K562 (cell line): ENCODE measurements around the gene NXN. TPM values are rescaled to one million over a fixed set of nuclear protein-coding genes. Genes with fewer than 3 reads are reported as not detected.

Experiments used
- BHLHE40 ChIP-seq: IDR thresholded peaks from 2 replicates; pipeline ENCODE4 v1.6.1; 2011; ENCODE audit warnings: low read length, improper control_type of control experiment
- CC2D1A ChIP-seq: fragments of 450-650 bp; IDR thresholded peaks from 2 replicates; pipeline ENCODE4 v1.6.1; 2017; ENCODE audit warnings: mild to moderate bottlenecking
- CTBP1 ChIP-seq: fragments of 450-650 bp; IDR thresholded peaks from 2 replicates; pipeline ENCODE4 v1.6.1; 2016; ENCODE audit warnings: borderline replicate concordance
- DDX20 ChIP-seq: fragments of 450-650 bp; IDR thresholded peaks from 2 replicates; pipeline ENCODE4 v1.6.1; 2016; ENCODE audit warnings: missing genetic modification characterization, low read depth, mild to moderate bottlenecking, missing compliant biosample characterization, moderate library complexity
- FUS ChIP-seq: fragments of 200-400 bp; formaldehyde crosslinking; optimal IDR thresholded peaks from 2 replicates; pipeline ENCODE3; 2017; ENCODE audit warnings: low read depth, low read length
- GABPB2 ChIP-seq: fragments of 250-450 bp; sonication (Bioruptor Pico); conservative IDR thresholded peaks from 2 replicates; pipeline ENCODE4 v1.5.1; 2021; ENCODE audit warnings: mild to moderate bottlenecking
- HMG20A ChIP-seq: fragments of 450-650 bp; formaldehyde crosslinking; conservative IDR thresholded peaks from 2 replicates; pipeline ENCODE4 v1.4.0; 2020; ENCODE audit warnings: mild to moderate bottlenecking, mixed read lengths
- KLF10 ChIP-seq: fragments of 250-450 bp; sonication (Bioruptor Pico); IDR thresholded peaks from 2 replicates; pipeline ENCODE4 v1.6.1; 2021; ENCODE audit warnings: matching md5 sums
- NFE2 ChIP-seq: IDR thresholded peaks from 2 replicates; pipeline ENCODE4 v1.6.1; 2014; ENCODE audit warnings: antibody characterized with exemption, low read depth
- NFIC ChIP-seq: fragments of 450-650 bp; IDR thresholded peaks from 2 replicates; pipeline ENCODE4 v1.6.1; 2017; ENCODE audit warnings: mild to moderate bottlenecking, inconsistent platforms
- PHF21A ChIP-seq: fragments of 450-650 bp; IDR thresholded peaks from 2 replicates; pipeline ENCODE4 v1.6.1; 2017; ENCODE audit warnings: low read depth, borderline replicate concordance
- RAD21 ChIP-seq, 2 experiments: fragments of 250-450 bp in 1 of 2; fragments of 450-650 bp in 1 of 2; sonication (Bioruptor Pico) in 1 of 2; formaldehyde crosslinking in 1 of 2; IDR thresholded peaks in 1 of 2; conservative IDR thresholded peaks in 1 of 2; 2 replicates each; pipeline versions ENCODE4 v1.4.0 to v1.8.0; 2020 to 2022; ENCODE audit warnings: mild to moderate bottlenecking in 2 of 2, moderate library complexity in 1 of 2
- ZC3H11A ChIP-seq: IDR thresholded peaks from 2 replicates; pipeline ENCODE4 v1.6.1; 2012; ENCODE audit warnings: low read depth, low read length, improper control_type of control experiment
- ZNF76 ChIP-seq: fragments of 250-450 bp; sonication (Bioruptor Pico); IDR thresholded peaks from 2 replicates; pipeline ENCODE4 v1.4.0; 2020; ENCODE audit warnings: mild to moderate bottlenecking, moderate library complexity, borderline replicate concordance
- ZNF79 ChIP-seq: fragments of 250-450 bp; sonication (Bioruptor Pico); IDR thresholded peaks from 2 replicates; pipeline ENCODE4 v1.4.0; 2020; ENCODE audit warnings: low read depth, mild to moderate bottlenecking, moderate library complexity
- polyA plus RNA-seq, 8 experiments: library from polyadenylated mRNA; depleted of rRNA in 4 of 8; stranded (reverse) in 5 of 8; unstranded in 3 of 8; fragments of >200 nt; fragmentation: Nextera tagmentation in 2 of 8; fragmentation: Illumina TruSeq in 1 of 8; extraction: Ambion mirVana in 2 of 8; extraction: Trizol in 1 of 8; gene quantifications; 2 replicates each; pipeline versions ENCODE4 v1.2.1 to v1.2.3, GENCODE V29; 2011 to 2014; ENCODE audit warnings: inconsistent platforms in 1 of 8, missing spikeins in 1 of 8
- total RNA-seq, 7 experiments: library from RNA; depleted of rRNA in 6 of 7; stranded (reverse); fragments of >200 nt in 6 of 7; fragmentation: Illumina TruSeq in 2 of 7; extraction: Trizol in 2 of 7; gene quantifications; 2 replicates each; pipeline versions ENCODE4 v1.2.1 to v1.2.3, GENCODE V29; 2011 to 2021; ENCODE audit warnings: low replicate concordance in 1 of 7
- TF ChIP-seq, protein P1 (sequence below): fragments of 450-650 bp; formaldehyde crosslinking; conservative IDR thresholded peaks from 2 replicates; pipeline ENCODE4 v1.4.0; 2022; ENCODE audit warnings: mild to moderate bottlenecking, missing genetic modification characterization
- TF ChIP-seq, protein P2 (sequence below): sonication (generic); formaldehyde crosslinking; IDR thresholded peaks from 2 replicates; pipeline ENCODE4 v1.8.1; 2023; ENCODE audit warnings: missing genetic modification reagents, mild to moderate bottlenecking, borderline replicate concordance
- TF ChIP-seq, protein P3 (sequence below): sonication (generic); formaldehyde crosslinking; IDR thresholded peaks from 2 replicates; pipeline ENCODE4 v1.5.0; 2020; ENCODE audit warnings: missing genetic modification reagents
- TF ChIP-seq, protein P4 (sequence below): fragments of 250-450 bp; sonication (Bioruptor Pico); IDR thresholded peaks from 2 replicates; pipeline ENCODE4 v1.8.0; 2022; ENCODE audit warnings: inconsistent platforms

NXN gene
- total and polyA plus RNA-seq, 9 of the 15 experiments (the other 6 are each of a cell fraction or from before 2014, with no cell fraction given), result 0.08 to 0.39 (median 0.29) TPM; not detected in 5

DNA sequence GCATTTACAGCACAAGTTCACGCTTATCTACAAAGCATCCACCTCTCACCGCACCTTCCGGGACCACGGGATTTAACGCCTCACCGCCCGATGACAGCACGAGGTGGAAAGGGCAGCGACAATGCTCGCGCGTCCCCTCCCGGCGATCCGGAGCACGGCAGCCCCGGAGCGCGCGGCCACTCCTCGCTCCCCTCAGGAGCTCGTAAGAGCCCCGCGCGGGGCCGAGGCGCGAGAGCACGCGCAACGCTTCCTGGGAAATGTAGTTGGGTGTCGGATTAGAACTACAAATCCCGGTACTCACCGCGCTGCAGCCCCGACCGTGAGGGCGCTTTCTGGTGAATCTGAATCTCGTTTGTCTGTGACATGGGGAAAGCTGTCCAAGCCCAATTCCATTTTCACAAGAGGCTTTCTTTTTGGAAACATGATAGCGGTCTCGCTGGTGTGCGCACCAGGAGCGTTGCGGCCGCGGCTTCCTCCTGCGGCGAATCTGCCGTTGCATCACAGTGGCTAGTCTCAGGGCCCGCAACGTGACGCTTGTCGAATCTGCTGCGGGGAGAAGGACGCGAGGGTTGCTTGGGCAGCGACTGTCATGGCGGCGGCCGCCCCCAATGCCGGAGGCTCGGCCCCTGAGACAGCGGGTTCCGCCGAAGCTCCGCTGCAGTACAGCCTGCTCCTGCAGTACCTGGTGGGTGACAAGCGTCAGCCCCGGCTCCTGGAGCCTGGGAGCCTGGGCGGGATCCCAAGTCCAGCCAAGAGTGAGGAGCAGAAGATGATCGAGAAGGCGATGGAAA lies 17.2 kb upstream of the NXN start, which contains the start of gene TIMM22 (continued):
- TF ChIP-seq, protein P1, sequence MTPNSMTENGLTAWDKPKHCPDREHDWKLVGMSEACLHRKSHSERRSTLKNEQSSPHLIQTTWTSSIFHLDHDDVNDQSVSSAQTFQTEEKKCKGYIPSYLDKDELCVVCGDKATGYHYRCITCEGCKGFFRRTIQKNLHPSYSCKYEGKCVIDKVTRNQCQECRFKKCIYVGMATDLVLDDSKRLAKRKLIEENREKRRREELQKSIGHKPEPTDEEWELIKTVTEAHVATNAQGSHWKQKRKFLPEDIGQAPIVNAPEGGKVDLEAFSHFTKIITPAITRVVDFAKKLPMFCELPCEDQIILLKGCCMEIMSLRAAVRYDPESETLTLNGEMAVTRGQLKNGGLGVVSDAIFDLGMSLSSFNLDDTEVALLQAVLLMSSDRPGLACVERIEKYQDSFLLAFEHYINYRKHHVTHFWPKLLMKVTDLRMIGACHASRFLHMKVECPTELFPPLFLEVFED (CRISPR knock-in tag), result 0 out of 2 replicates have a peak, but pooled peaks have one; percentile 23
- TF ChIP-seq ZC3H11A (no peak), GABPB2 (CRISPR knock-in tag) (no peak), KLF10 (CRISPR knock-in tag) (no peak), NFE2 (0 out of 2 replicates have a peak, but pooled peaks have one; percentile 14), HMG20A (CRISPR knock-in tag) (no peak), RAD21 (CRISPR knock-in tag; conservative IDR thresholded peaks at IDR 0.05 in 1 of 2, IDR thresholded peaks at IDR 0.05 in 1 of 2) (peak; percentile 84 to 85), DDX20 (tag) (no peak), PHF21A (no peak), ZNF76 (0 out of 2 replicates have a peak, but pooled peaks have one; percentile 67), ZNF79 (CRISPR knock-in tag) (no peak), CTBP1 (peak; percentile 90), FUS (no peak), NFIC (peak; percentile 86), BHLHE40 (peak; percentile 78), CC2D1A (peak; percentile 13; the same call in 1 of the 2 replicates)
- TF ChIP-seq, protein P2, sequence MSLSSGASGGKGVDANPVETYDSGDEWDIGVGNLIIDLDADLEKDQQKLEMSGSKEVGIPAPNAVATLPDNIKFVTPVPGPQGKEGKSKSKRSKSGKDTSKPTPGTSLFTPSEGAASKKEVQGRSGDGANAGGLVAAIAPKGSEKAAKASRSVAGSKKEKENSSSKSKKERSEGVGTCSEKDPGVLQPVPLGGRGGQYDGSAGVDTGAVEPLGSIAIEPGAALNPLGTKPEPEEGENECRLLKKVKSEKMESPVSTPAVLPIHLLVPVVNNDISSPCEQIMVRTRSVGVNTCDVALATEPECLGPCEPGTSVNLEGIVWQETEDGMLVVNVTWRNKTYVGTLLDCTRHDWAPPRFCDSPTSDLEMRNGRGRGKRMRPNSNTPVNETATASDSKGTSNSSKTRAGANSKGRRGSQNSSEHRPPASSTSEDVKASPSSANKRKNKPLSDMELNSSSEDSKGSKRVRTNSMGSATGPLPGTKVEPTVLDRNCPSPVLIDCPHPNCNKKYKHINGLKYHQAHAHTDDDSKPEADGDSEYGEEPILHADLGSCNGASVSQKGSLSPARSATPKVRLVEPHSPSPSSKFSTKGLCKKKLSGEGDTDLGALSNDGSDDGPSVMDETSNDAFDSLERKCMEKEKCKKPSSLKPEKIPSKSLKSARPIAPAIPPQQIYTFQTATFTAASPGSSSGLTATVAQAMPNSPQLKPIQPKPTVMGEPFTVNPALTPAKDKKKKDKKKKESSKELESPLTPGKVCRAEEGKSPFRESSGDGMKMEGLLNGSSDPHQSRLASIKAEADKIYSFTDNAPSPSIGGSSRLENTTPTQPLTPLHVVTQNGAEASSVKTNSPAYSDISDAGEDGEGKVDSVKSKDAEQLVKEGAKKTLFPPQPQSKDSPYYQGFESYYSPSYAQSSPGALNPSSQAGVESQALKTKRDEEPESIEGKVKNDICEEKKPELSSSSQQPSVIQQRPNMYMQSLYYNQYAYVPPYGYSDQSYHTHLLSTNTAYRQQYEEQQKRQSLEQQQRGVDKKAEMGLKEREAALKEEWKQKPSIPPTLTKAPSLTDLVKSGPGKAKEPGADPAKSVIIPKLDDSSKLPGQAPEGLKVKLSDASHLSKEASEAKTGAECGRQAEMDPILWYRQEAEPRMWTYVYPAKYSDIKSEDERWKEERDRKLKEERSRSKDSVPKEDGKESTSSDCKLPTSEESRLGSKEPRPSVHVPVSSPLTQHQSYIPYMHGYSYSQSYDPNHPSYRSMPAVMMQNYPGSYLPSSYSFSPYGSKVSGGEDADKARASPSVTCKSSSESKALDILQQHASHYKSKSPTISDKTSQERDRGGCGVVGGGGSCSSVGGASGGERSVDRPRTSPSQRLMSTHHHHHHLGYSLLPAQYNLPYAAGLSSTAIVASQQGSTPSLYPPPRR (CRISPR knock-in tag), result no peak
- TF ChIP-seq, protein P3, sequence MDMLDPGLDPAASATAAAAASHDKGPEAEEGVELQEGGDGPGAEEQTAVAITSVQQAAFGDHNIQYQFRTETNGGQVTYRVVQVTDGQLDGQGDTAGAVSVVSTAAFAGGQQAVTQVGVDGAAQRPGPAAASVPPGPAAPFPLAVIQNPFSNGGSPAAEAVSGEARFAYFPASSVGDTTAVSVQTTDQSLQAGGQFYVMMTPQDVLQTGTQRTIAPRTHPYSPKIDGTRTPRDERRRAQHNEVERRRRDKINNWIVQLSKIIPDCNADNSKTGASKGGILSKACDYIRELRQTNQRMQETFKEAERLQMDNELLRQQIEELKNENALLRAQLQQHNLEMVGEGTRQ (CRISPR knock-in tag), result peak; percentile 89
- TF ChIP-seq, protein P4, sequence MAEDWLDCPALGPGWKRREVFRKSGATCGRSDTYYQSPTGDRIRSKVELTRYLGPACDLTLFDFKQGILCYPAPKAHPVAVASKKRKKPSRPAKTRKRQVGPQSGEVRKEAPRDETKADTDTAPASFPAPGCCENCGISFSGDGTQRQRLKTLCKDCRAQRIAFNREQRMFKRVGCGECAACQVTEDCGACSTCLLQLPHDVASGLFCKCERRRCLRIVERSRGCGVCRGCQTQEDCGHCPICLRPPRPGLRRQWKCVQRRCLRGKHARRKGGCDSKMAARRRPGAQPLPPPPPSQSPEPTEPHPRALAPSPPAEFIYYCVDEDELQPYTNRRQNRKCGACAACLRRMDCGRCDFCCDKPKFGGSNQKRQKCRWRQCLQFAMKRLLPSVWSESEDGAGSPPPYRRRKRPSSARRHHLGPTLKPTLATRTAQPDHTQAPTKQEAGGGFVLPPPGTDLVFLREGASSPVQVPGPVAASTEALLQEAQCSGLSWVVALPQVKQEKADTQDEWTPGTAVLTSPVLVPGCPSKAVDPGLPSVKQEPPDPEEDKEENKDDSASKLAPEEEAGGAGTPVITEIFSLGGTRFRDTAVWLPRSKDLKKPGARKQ, result no peak
